ENCODE results near the gene MS4A12. TPM values are rescaled to one million over a fixed set of nuclear protein-coding genes. Genes with fewer than 3 reads are reported as not detected.

The MS4A12 gene
- total RNA-seq, 1 experiment from 2014 or later: not detected

- no peaks in the 10 kb centered on the region for H3K27me3 Mint-ChIP-seq (ENCODE audit: low read depth)
- H3K23ac ChIP-seq (ENCODE audit: insufficient read length, low read depth, low read length): no peak overlapping the region
- H2BK120ac ChIP-seq (ENCODE audit: low read depth, low read length, poor library complexity, severe bottlenecking): no peak overlapping the region
- H3K4me1 Mint-ChIP-seq: peaks cover 3% of the 10 kb centered on the region in 2 experiments; a peak in 3 of 4 replicates
- no peak overlapping the region for H2BK15ac ChIP-seq (ENCODE audit: low read depth, low read length)
- no peak overlapping the region for H2BK5ac ChIP-seq (ENCODE audit: insufficient read length, low read length)
- H3K36me3 Mint-ChIP-seq (ENCODE audit: insufficient read depth in 1 of 3, low read depth in 3 of 3): peaks cover 0 to 5% (median 4%) of the 10 kb centered on the region in 3 experiments; a peak in 2 of 7 replicates
- no peaks in the 10 kb centered on the region for H3K9me3 ChIP-seq (ENCODE audit: control insufficient read depth, low read depth, low read length)
- H3K27me3 ChIP-seq (ENCODE audit: insufficient read depth, low read length): no peaks in the 10 kb centered on the region
- no peak overlapping the region for H3K4ac ChIP-seq (ENCODE audit: low read depth, low read length)
- no peaks in the 10 kb centered on the region for H3K79me1 ChIP-seq (ENCODE audit: insufficient read depth, low read depth, low read length, poor library complexity, severe bottlenecking)
- no peak overlapping the region for H3K56ac ChIP-seq (ENCODE audit: insufficient read length, low read depth, low read length)
- peak; percentile 87 for TF ChIP-seq CTCF (conservative IDR thresholded peaks at IDR 0.05)
- no peak overlapping the region for H4K8ac ChIP-seq (replicated peaks; ENCODE audit: insufficient read length, low read depth, low read length)
- no peak overlapping the region for H2BK20ac ChIP-seq (ENCODE audit: low read depth, low read length, poor library complexity, severe bottlenecking)
- H4K5ac ChIP-seq (ENCODE audit: insufficient read length, low read depth, low read length): no peak overlapping the region
- H3K23me2 ChIP-seq (ENCODE audit: insufficient read length, low read depth, low read length, poor library complexity, severe bottlenecking): no peaks in the 10 kb centered on the region
- no peak overlapping the region for H3K27ac ChIP-seq (ENCODE audit: insufficient read length, low read depth, low read length)
- H2BK12ac ChIP-seq (ENCODE audit: insufficient read length, low read depth, low read length): no peak overlapping the region
- no peak overlapping the region for H4K91ac ChIP-seq (ENCODE audit: insufficient read length, low read depth, low read length)
- no peaks in the 10 kb centered on the region for H3K79me2 ChIP-seq (ENCODE audit: insufficient read depth, low read length)
- H3K9me3 Mint-ChIP-seq: peaks cover 5% of the 10 kb centered on the region in 2 experiments
- H3K14ac ChIP-seq (ENCODE audit: insufficient read depth, low read length): no peak overlapping the region
- no peak overlapping the region for H3K18ac ChIP-seq (ENCODE audit: insufficient read length, low read depth, low read length)
- no peak overlapping the region for H3K9ac ChIP-seq (ENCODE audit: extremely low read depth, insufficient read length, low read length)
- no peak overlapping the region for H2AFZ ChIP-seq (ENCODE audit: low read length)
- H3K4me3 Mint-ChIP-seq: no peak overlapping the region
- peak; percentile 74 for DNase-seq
- no peaks in the 10 kb centered on the region for H3K4me1 ChIP-seq (ENCODE audit: insufficient read depth, low read length)
- H3T11ph ChIP-seq (ENCODE audit: low read length): no peak overlapping the region
- no peak overlapping the region for H3K27ac Mint-ChIP-seq
- H4K20me1 ChIP-seq (ENCODE audit: control insufficient read depth, insufficient read depth, insufficient read length): no peaks in the 10 kb centered on the region
- H2AK5ac ChIP-seq (ENCODE audit: insufficient read length, low read length): no peak overlapping the region
- H3K4me2 ChIP-seq (ENCODE audit: insufficient read depth, insufficient read length, low read length): no peak overlapping the region
- no CpG with 5 or more reads among the region's 5 CpGs for WGBS (ENCODE audit: extremely low coverage, insufficient read length, low lambda C conversion rate)
Measured at GRCh38 chr11:60485987-60486386, 6.6 kb upstream of the MS4A12 start.

Measured in H9 (cell line).